K562 (cell line): ENCODE measurements around the gene MYO3B. TPM values are rescaled to one million over a fixed set of nuclear protein-coding genes. Genes with fewer than 3 reads are reported as not detected.
A peak's percentile ranks its signal among the peaks of the same experiment; 100 is the strongest.

ENCODE experiments used
- EGR1 ChIP-seq: fragments of 450-650 bp; conservative IDR thresholded peaks from 2 replicates; pipeline ENCODE4 v1.6.1; 2017; ENCODE audit warnings: mild to moderate bottlenecking
- FIP1L1 ChIP-seq: fragments of 200-400 bp; formaldehyde crosslinking; IDR thresholded peaks from 2 replicates; pipeline ENCODE4 v1.6.1; 2018; ENCODE audit warnings: mild to moderate bottlenecking, low read depth, low read length; ENCODE audit not compliant: poor library complexity, severe bottlenecking
- FUS ChIP-seq: fragments of 200-400 bp; formaldehyde crosslinking; optimal IDR thresholded peaks from 2 replicates; pipeline ENCODE3; 2017; ENCODE audit warnings: low read depth, low read length
- GATA2 ChIP-seq: sonication (generic); formaldehyde crosslinking; IDR thresholded peaks from 2 replicates; pipeline ENCODE4 v1.4.0; 2020; ENCODE audit warnings: mild to moderate bottlenecking, missing genetic modification reagents
- HNRNPLL ChIP-seq: fragments of 200-400 bp; formaldehyde crosslinking; IDR thresholded peaks from 2 replicates; pipeline ENCODE4 v1.6.1; 2017; ENCODE audit warnings: low read length, low read depth, mild to moderate bottlenecking; ENCODE audit not compliant: poor library complexity, severe bottlenecking
- NCOA1 ChIP-seq: fragments of 450-650 bp; IDR thresholded peaks from 2 replicates; pipeline ENCODE4 v1.6.1; 2016; ENCODE audit warnings: low read depth
- NFE2L1 ChIP-seq: fragments of 450-650 bp; IDR thresholded peaks from 2 replicates; pipeline ENCODE4 v1.6.1; 2016; ENCODE audit warnings: missing genetic modification characterization, low read depth, mild to moderate bottlenecking, missing compliant biosample characterization, moderate library complexity, borderline replicate concordance
- POLR2G ChIP-seq: fragments of 200-400 bp; formaldehyde crosslinking; IDR thresholded peaks from 2 replicates; pipeline ENCODE4 v1.6.1; 2017; ENCODE audit warnings: low read depth, mild to moderate bottlenecking, antibody characterized with exemption, low read length, moderate library complexity
- RBFOX2 ChIP-seq: fragments of 200-400 bp; formaldehyde crosslinking; IDR thresholded peaks from 2 replicates; pipeline ENCODE4 v1.6.1; 2017; ENCODE audit warnings: low read depth, mild to moderate bottlenecking, low read length, moderate library complexity
- RBM25 ChIP-seq: fragments of 200-400 bp; formaldehyde crosslinking; IDR thresholded peaks from 2 replicates; pipeline ENCODE4 v1.6.1; 2018; ENCODE audit warnings: low read length, low read depth, moderate library complexity; ENCODE audit not compliant: severe bottlenecking
- TAF1 ChIP-seq: IDR thresholded peaks from 2 replicates; pipeline ENCODE4 v1.6.1; 2011; ENCODE audit warnings: mild to moderate bottlenecking, low read length, moderate library complexity; ENCODE audit not compliant: insufficient read depth, control insufficient read depth, severe bottlenecking; ENCODE audit errors: extremely low read depth
- TAF7 ChIP-seq: fragments of 450-650 bp; IDR thresholded peaks from 2 replicates; pipeline ENCODE4 v1.6.1; 2016; ENCODE audit warnings: missing genetic modification characterization, missing compliant biosample characterization
- TCF15 ChIP-seq: fragments of 250-450 bp; sonication (Bioruptor Pico); IDR thresholded peaks from 2 replicates; pipeline ENCODE4 v1.8.0; 2022; ENCODE audit warnings: moderate library complexity, mild to moderate bottlenecking, inconsistent platforms
- XRCC5 ChIP-seq: fragments of 200-400 bp; formaldehyde crosslinking; IDR thresholded peaks from 2 replicates; pipeline ENCODE4 v1.6.1; 2017; ENCODE audit warnings: low read depth, mild to moderate bottlenecking, low read length
- ZNF175 ChIP-seq: fragments of 200-800 bp; sonication (Bioruptor generic); IDR thresholded peaks from 2 replicates; pipeline ENCODE4 v1.6.1; 2016; ENCODE audit warnings: low read depth, mild to moderate bottlenecking, missing genetic modification characterization, missing compliant biosample characterization
- ZNF398 ChIP-seq: fragments of 250-450 bp; sonication (Bioruptor Pico); IDR thresholded peaks from 2 replicates; pipeline ENCODE4 v1.8.0; 2021; ENCODE audit warnings: moderate library complexity, mild to moderate bottlenecking, inconsistent platforms
- ZNF695 ChIP-seq: fragments of 450-650 bp; formaldehyde crosslinking; IDR thresholded peaks from 2 replicates; pipeline ENCODE4 v1.4.0; 2020; ENCODE audit warnings: mild to moderate bottlenecking, moderate library complexity
- polyA plus RNA-seq, 8 experiments: library from polyadenylated mRNA; depleted of rRNA in 4 of 8; stranded (reverse) in 5 of 8; unstranded in 3 of 8; fragments of >200 nt; fragmentation: Nextera tagmentation in 2 of 8; fragmentation: Illumina TruSeq in 1 of 8; extraction: Ambion mirVana in 2 of 8; extraction: Trizol in 1 of 8; gene quantifications; 2 replicates each; pipeline versions ENCODE4 v1.2.1 to v1.2.3, GENCODE V29; 2011 to 2014; ENCODE audit warnings: inconsistent platforms in 1 of 8, missing spikeins in 1 of 8
- total RNA-seq, 7 experiments: library from RNA; depleted of rRNA in 6 of 7; stranded (reverse); fragments of >200 nt in 6 of 7; fragmentation: Illumina TruSeq in 2 of 7; extraction: Trizol in 2 of 7; gene quantifications; 2 replicates each; pipeline versions ENCODE4 v1.2.1 to v1.2.3, GENCODE V29; 2011 to 2021; ENCODE audit warnings: low replicate concordance in 1 of 7
- TF ChIP-seq, protein P1 (sequence below): IDR thresholded peaks from 3 replicates; pipeline ENCODE4 v1.6.1; 2011; ENCODE audit warnings: borderline replicate concordance, mild to moderate bottlenecking; ENCODE audit not compliant: insufficient read length, insufficient read depth
- TF ChIP-seq, protein P2 (sequence below): sonication (generic); formaldehyde crosslinking; IDR thresholded peaks from 2 replicates; pipeline ENCODE4 v1.8.0; 2022; ENCODE audit warnings: mild to moderate bottlenecking, low read depth, missing genetic modification reagents

Gene MYO3B
- total and polyA plus RNA-seq, 9 of the 15 experiments (the other 6 are each of a cell fraction or from before 2014, with no cell fraction given), result 2.7 to 6.5 (median 3.6) TPM

DNA sequence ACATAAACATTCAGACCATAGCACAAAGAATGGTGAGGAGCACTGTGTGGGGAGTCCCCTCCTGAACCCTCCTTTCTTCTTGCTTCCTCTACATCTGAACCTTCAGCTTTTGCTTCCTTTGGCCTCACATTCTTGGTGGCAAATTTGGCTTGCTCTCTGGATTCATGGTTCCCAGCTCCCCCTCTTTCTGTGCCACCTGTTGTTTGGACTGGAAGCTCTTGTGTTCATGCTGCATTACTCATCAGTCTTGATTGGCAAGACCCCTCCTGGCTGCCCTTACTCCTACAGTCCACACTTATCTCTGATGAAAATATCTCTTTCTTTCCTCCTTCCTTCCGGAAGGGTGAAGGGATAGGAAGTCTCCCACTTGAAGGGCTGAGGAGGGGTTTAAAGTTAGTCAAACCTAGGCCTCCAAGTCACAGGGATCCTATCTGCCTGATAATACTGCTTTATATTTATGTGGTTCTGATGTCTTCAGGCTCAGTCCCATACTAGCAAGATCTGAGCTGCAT, 70.0 kb downstream of the MYO3B start (continued):
- no peak for TF ChIP-seq RBFOX2
- no peak for TF ChIP-seq TCF15 (CRISPR knock-in tag)
- no peak for TF ChIP-seq ZNF695 (CRISPR knock-in tag)
- no peak for TF ChIP-seq FUS
- TF ChIP-seq, protein P1, sequence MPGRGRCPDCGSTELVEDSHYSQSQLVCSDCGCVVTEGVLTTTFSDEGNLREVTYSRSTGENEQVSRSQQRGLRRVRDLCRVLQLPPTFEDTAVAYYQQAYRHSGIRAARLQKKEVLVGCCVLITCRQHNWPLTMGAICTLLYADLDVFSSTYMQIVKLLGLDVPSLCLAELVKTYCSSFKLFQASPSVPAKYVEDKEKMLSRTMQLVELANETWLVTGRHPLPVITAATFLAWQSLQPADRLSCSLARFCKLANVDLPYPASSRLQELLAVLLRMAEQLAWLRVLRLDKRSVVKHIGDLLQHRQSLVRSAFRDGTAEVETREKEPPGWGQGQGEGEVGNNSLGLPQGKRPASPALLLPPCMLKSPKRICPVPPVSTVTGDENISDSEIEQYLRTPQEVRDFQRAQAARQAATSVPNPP, result no peak
- peak; percentile 47; the same call in 1 of the 2 replicates for TF ChIP-seq EGR1
- TF ChIP-seq ZNF398 (CRISPR knock-in tag), result no peak
- TF ChIP-seq ZNF175 (CRISPR knock-in tag), result no peak; the same call in 1 of the 2 replicates
- TF ChIP-seq GATA2 (CRISPR knock-in tag), result 0 out of 2 replicates have a peak, but pooled peaks have one; percentile 15
- no peak for TF ChIP-seq HNRNPLL
- TF ChIP-seq TAF7 (tag), result no peak
- peak; percentile 69; the same call in 1 of the 2 replicates for TF ChIP-seq NCOA1
- TF ChIP-seq, protein P2, sequence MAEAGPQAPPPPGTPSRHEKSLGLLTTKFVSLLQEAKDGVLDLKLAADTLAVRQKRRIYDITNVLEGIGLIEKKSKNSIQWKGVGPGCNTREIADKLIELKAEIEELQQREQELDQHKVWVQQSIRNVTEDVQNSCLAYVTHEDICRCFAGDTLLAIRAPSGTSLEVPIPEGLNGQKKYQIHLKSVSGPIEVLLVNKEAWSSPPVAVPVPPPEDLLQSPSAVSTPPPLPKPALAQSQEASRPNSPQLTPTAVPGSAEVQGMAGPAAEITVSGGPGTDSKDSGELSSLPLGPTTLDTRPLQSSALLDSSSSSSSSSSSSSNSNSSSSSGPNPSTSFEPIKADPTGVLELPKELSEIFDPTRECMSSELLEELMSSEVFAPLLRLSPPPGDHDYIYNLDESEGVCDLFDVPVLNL (CRISPR knock-in tag), result no peak
- no peak for TF ChIP-seq NFE2L1 (tag)
- TF ChIP-seq TAF1, result no peak
- TF ChIP-seq FIP1L1, result no peak
- TF ChIP-seq POLR2G, result no peak
- TF ChIP-seq XRCC5, result no peak
- TF ChIP-seq RBM25, result peak; percentile 56
